NCI-H1417 (cell line): ENCODE results near the gene CTSS.

Experiments used
- DNase-seq, 3 experiments: peaks; one replicate each; lab custom pipeline; 2025; lab: John Stamatoyannopoulos, UW

The CTSS gene

DNA sequence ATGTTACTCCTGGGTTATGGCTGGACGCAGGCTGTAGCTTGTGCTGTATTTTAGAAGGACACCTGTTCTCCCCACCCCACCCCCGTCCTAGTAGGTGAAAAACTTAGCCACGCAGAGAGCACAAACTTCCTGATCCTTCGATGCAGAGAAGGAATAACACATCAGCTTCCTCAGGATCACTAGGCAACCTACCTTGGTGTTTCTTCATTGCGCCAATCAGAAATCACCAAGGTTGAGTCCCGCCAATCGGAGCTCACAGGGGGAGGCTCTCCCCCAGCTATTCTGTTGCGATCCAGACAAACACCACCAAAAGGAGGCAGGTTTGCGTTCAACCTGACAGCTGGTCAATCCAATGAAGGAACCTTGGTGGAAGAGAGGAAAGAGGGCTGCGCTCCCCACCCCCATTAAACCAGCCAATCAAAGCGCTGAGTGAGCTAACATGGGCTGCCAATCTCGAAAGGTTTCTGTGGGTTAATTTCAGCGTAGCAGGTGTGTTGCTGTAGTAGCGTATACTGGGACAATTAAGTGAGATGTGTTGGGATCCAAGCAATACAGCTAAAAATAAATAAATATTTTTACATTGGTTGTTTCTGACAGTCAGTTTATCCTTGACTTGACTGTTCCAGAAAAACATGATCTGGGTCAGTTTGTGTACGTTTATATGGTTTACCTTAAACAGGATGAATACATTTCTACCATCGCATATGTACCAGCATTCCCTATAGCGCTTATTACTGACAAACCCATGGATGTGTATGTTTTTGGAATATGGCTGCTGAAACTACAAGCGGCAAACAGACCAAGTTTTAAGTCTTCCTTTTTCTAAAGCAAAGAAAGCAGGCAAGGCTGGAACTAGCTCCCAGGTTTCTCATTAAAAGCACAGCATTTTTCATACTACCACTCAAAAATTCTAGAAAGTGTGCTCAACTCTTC is 68.3 kb downstream of the CTSS start, which contains the start of gene GOLPH3L:
Gene GOLPH3L (minus strand): TSS at position 160 of the 933 bp plus-strand sequence. CDS start 2,316 bp downstream, outside the sequence.
- peak; percentile 98 to 100 (median 100) for DNase-seq

DNA sequence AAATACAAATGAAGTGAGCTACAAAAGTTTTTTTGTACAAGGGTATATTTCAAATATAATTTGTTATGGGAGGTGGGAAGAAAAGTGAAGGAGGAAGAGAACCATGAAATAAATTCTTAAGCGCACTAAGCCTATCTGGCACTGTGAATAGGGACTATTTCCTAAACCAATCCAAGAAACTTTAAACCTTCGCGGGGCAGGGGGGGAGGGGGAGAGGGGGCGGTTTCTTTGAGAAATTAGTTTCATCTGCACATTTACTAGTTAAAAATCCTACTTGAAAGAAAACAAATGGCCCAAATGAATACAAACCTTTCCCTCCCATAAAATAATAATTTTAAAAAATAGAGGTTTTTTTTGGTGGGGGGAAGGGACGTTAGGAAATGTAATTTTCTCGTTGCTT is 69.0 kb downstream of the CTSS start:
- no peak for DNase-seq

DNA sequence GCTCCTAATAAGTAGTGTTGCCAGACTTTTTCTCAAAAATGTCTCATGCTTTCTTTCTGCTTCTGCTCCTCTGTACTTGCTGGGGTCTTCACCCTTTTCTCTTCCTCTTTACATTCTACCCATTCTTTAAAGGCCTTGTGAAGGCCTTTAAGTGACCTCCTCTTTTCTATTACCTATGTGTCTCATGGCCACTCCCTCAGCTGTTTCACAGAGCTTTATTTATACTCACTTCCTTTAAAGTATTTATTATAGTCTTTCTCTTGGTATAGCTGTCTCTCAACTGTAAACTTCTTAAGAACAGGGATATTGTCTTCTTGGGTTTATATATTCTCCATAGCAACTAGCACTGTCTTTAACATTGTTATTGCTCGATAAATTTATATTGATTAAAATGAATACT is 69.4 kb downstream of the CTSS start:
- DNase-seq, result no peak

DNA sequence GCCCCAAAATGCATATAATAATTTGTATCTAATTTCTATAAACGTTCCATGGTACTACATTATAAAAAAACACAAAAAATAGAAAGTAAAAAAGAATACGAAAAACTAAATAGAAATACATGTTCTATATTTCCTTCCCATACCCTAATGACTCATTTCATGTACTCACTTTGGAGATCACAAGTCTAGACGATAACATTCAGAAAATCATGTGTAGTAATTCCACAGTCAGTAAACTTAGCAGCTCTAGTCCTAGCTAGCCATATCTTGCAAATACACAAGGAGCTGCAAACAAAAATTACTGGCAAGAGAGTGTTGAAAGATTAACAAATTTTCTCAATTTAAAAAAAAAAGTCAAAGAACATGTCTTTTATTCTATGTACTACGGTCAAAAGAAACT is 70.0 kb downstream of the CTSS start:
- no peak for DNase-seq

GRCh38 chr1:150692720-150693119 is 72.9 kb downstream of the CTSS start:
- DNase-seq, result no peak

- DNase-seq, result no peak
These were observed 76.8 kb downstream of the CTSS start for GRCh38 chr1:150688763-150689162.

DNA sequence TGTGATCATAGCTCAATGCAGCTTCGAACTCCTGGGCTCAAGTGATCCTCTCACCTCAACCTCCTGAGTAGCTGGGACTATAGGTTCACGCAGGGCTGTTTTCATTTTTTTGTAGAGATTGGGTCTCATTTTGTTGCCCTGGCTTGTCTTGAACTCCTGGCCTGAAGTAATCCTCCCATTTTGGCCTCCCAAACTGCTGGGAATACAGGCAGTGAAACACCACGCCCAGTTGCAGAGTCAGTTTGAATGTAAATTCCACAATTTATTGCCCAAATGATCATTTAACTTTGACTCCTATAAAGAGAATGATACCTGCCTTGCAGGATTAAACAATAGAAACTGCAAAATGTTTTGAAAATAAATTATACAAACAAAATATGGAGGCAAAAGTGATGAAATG is 79.3 kb downstream of the CTSS start:
- DNase-seq, result no peak

DNA sequence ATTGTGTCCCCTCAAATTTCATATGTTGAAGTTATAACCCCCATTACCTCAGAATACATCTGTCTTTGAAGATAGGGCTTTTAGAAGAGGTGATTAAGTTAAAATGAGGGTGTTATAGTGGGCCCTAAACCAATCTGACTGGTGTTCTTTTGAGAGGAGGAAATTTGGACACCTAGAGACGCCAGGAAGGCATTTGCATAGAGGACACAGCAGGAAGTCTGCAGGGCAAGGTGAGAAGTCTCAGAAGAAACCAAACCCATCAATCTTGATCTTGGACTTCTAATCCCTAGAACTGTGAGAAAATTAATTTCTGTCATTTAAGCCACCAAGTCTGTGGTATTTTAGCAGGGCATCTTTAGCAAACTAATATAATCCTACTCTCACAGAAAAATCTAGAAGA is 81.7 kb downstream of the CTSS start:
- peak in 1 of 3 experiments; percentile 64 for DNase-seq
